GM18873 (cell line): ENCODE results near the gene TFEB.

Source experiments
- ATAC-seq: cut with Tn5 transposase; IDR thresholded peaks from one replicate; pipeline ENCODE4 v1.9.1; 2021; ENCODE audit warnings: mild to moderate bottlenecking, moderate library complexity, moderate number of reproducible peaks; ENCODE audit not compliant: unreplicated experiment, low FRiP score

The TFEB gene

GRCh38 chr6:41735427-41736185, at the start of gene TFEB:
Gene TFEB, minus strand, starts transcription at chr6:41735608. Its CDS starts 44,395 bp downstream, at chr6:41691213.
- ATAC-seq: peak; percentile 43

GRCh38 chr6:41784581-41785171, 49.3 kb upstream of the TFEB start:
- ATAC-seq: no peak

- no peak for ATAC-seq
These were observed 47.8 kb upstream of the TFEB start for GRCh38 chr6:41783106-41783780.

- no peak for ATAC-seq
These were observed 45.9 kb upstream of the TFEB start for GRCh38 chr6:41781366-41781730.

GRCh38 chr6:41780551-41781365, 45.4 kb upstream of the TFEB start, which contains the start of gene PRICKLE4:
Gene PRICKLE4, plus strand, starts transcription at chr6:41780782. Its CDS starts 2,692 bp downstream, at chr6:41783474.
- ATAC-seq: no peak

- ATAC-seq: peak; percentile 87
These were observed 44.6 kb upstream of the TFEB start, which contains the start of gene FRS3 for GRCh38 chr6:41779788-41780550. Gene FRS3, minus strand, starts transcription at chr6:41779900. Its CDS starts 2,913 bp downstream, at chr6:41776987.

GRCh38 chr6:41779336-41779735, 43.9 kb upstream of the TFEB start:
- ATAC-seq: peak; percentile 11

- ATAC-seq: no peak
These were observed 43.5 kb upstream of the TFEB start for GRCh38 chr6:41778895-41779294.

- ATAC-seq: no peak
These were observed 42.3 kb upstream of the TFEB start for GRCh38 chr6:41777551-41778285.

- no peak for ATAC-seq
These were observed 40.0 kb upstream of the TFEB start for GRCh38 chr6:41775293-41775882.

- no peak for ATAC-seq
These were observed 39.4 kb upstream of the TFEB start for GRCh38 chr6:41774841-41775240.

- no peak for ATAC-seq
These were observed 35.9 kb upstream of the TFEB start for GRCh38 chr6:41771058-41771983.

GRCh38 chr6:41770381-41771057, 35.1 kb upstream of the TFEB start:
- no peak for ATAC-seq

GRCh38 chr6:41769376-41769775, 34.0 kb upstream of the TFEB start:
- ATAC-seq: no peak

- no peak for ATAC-seq
These were observed 33.3 kb upstream of the TFEB start for GRCh38 chr6:41768545-41769308.

GRCh38 chr6:41767112-41767833, 31.9 kb upstream of the TFEB start:
- ATAC-seq: no peak
